BE2C (cell line): ENCODE results near the gene QPCTL.

Source experiments
- DNase-seq: peaks from one replicate; pipeline ENCODE4 v3.0.0-alpha.2; 2020
- H3K27me3 ChIP-seq: fragments of 250-450 bp; sonication (Bioruptor Pico); 2 replicates; pipeline ENCODE4 v1.5.1; 2020; ENCODE audit warnings: mild to moderate bottlenecking
- H3K36me3 ChIP-seq: fragments of 250-450 bp; sonication (Bioruptor Pico); 2 replicates; pipeline ENCODE4 v1.5.1; 2020; ENCODE audit warnings: mild to moderate bottlenecking
- H3K4me1 ChIP-seq: fragments of 250-450 bp; sonication (Bioruptor Pico); 2 replicates; pipeline ENCODE4 v1.5.1; 2020
- H3K4me3 ChIP-seq: 2 replicates; pipeline ENCODE4 v1.5.1; 2011; ENCODE audit warnings: low read depth, low read length
- H3K9me3 ChIP-seq: fragments of 250-450 bp; sonication (Bioruptor Pico); 2 replicates; pipeline ENCODE4 v1.5.1; 2020
- TF ChIP-seq, protein P1 (sequence below): IDR thresholded peaks from 2 replicates; pipeline ENCODE4 v1.5.1; 2012; ENCODE audit warnings: mild to moderate bottlenecking, low read depth, low read length

QPCTL gene

GRCh38 chr19:45646345-45646698, 46.1 kb upstream of the QPCTL start:
- H3K4me3 ChIP-seq, result peak overlapping the region; percentile 59
- H3K9me3 ChIP-seq, result no peaks in the 10 kb centered on the region
- H3K27me3 ChIP-seq, result no peaks in the 10 kb centered on the region
- 0 out of 2 replicates have a peak, but pooled peaks cover 6% of the 10 kb centered on the region for H3K4me1 ChIP-seq
- no peaks in the 10 kb centered on the region for H3K36me3 ChIP-seq
- no peak for DNase-seq
- TF ChIP-seq, protein P1, sequence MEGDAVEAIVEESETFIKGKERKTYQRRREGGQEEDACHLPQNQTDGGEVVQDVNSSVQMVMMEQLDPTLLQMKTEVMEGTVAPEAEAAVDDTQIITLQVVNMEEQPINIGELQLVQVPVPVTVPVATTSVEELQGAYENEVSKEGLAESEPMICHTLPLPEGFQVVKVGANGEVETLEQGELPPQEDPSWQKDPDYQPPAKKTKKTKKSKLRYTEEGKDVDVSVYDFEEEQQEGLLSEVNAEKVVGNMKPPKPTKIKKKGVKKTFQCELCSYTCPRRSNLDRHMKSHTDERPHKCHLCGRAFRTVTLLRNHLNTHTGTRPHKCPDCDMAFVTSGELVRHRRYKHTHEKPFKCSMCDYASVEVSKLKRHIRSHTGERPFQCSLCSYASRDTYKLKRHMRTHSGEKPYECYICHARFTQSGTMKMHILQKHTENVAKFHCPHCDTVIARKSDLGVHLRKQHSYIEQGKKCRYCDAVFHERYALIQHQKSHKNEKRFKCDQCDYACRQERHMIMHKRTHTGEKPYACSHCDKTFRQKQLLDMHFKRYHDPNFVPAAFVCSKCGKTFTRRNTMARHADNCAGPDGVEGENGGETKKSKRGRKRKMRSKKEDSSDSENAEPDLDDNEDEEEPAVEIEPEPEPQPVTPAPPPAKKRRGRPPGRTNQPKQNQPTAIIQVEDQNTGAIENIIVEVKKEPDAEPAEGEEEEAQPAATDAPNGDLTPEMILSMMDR, result no peak

GRCh38 chr19:45650722-45651121, 41.7 kb upstream of the QPCTL start:
- TF ChIP-seq, protein P1, result no peak
- Histone ChIP-seq H3K4me3 (no peak overlapping the region), H3K27me3 (no peaks in the 10 kb centered on the region), H3K36me3 (no peaks in the 10 kb centered on the region), H3K4me1 (no peaks in the 10 kb centered on the region), H3K9me3 (no peaks in the 10 kb centered on the region)
- DNase-seq, result no peak

GRCh38 chr19:45653634-45654033, 38.8 kb upstream of the QPCTL start:
- Histone ChIP-seq H3K27me3 (no peaks in the 10 kb centered on the region), H3K36me3 (no peaks in the 10 kb centered on the region)

GRCh38 chr19:45655073-45655472, 37.4 kb upstream of the QPCTL start:
- Histone ChIP-seq H3K4me1 (no peaks in the 10 kb centered on the region), H3K9me3 (no peaks in the 10 kb centered on the region), H3K27me3 (no peaks in the 10 kb centered on the region), H3K4me3 (no peak overlapping the region), H3K36me3 (no peaks in the 10 kb centered on the region)
- TF ChIP-seq, protein P1, result no peak
- no peak for DNase-seq

More at GRCh38 chr19:45653634-45654033, 38.8 kb upstream of the QPCTL start:
- peak; percentile 64 for DNase-seq
- Histone ChIP-seq H3K9me3 (no peaks in the 10 kb centered on the region), H3K4me3 (peak overlapping the region; percentile 48), H3K4me1 (no peaks in the 10 kb centered on the region)
- TF ChIP-seq, protein P1, result no peak

DNA sequence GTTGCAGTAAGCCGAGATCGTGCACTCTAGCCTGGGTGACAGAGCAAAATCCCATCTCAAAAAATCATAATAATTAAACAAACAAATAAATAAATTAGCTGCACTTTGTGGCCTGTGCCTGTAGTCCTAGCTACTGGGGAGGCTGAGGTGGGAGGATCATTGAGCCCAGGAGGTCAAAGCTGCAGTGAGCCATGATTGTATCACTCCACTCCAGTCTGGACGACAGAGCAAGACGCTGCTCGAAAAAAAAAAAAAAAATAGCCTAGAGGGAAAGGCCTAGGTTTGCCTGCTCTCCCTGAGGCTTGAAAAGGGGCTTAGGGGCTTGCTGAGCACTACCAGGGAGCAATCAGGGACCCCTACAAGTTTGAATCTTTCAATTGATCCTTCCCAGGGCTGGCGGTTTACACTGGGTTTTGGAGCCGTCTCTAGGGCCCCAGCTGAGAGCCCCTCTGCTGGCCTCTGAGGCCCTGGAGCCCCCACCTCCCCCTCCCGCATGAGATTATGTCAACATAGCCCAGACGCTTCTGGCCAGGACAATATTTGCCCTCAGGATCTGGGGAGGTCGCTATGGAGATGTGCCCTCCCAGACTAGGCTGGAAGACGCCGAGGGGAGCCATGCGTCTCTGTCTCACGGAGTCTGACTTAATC, 34.8 kb upstream of the QPCTL start:
- no peaks in the 10 kb centered on the region for H3K9me3 ChIP-seq
- H3K4me3 ChIP-seq, result no peak overlapping the region
- H3K36me3 ChIP-seq, result no peaks in the 10 kb centered on the region
- TF ChIP-seq, protein P1, result no peak
- peak; percentile 45 for DNase-seq
- H3K4me1 ChIP-seq, result no peaks in the 10 kb centered on the region
- no peaks in the 10 kb centered on the region for H3K27me3 ChIP-seq

DNA sequence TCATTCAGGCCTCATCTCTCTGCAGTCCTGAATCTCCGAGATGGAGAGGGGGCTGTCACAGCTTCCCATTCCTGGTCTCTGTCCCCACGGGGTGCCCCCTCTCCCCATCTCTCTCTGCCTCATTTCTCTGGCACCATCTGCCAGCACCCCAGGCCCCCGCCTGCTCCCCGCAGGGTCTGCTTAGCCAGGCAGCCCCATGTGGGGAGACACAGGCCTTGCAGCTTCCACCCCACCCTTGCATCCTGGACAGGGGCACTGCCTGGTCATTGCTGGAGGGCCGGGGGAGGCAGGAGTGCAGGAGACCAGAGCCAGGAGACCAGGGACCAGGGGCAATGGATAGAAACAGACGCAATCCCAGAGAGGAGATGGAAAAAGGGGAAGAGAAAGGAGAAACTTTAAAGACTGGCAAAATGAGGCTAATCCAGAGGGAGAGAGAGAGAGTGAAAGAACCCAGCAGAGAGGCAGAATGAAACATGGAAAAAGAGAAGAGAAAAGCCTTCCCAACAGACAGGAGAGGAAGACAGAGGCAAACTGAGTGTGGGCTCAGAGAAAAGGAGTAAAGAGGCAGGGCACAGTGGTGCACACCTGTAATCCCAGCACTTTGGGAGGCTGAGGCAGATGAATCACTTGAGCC, 33.3 kb upstream of the QPCTL start:
- TF ChIP-seq, protein P1, result no peak
- DNase-seq, result no peak
- Histone ChIP-seq H3K36me3 (no peaks in the 10 kb centered on the region), H3K27me3 (no peaks in the 10 kb centered on the region), H3K4me1 (no peaks in the 10 kb centered on the region), H3K4me3 (no peak overlapping the region), H3K9me3 (no peaks in the 10 kb centered on the region)
